Calu3 (cell line): ENCODE data around the gene SYNGR1. TPM values are rescaled to one million over a fixed set of nuclear protein-coding genes. Genes with fewer than 3 reads are reported as not detected.

Experiments
- BruUV-seq: library from RNA; stranded (reverse); fragments of 400-500 nt; replicated peaks from 2 replicates; lab custom pipeline; 2021; lab: Mats Ljungman, UMichigan
- CTCF ChIA-PET: fragments of 300-600 bp; sonication (Branson Sonifier 250); formaldehyde crosslinking; loops from one replicate; lab custom pipeline; 2022; ENCODE audit warnings: antibody characterized with exemption; lab: Charles Lee
- DNase-seq: peaks from one replicate; pipeline ENCODE4 v3.0.0; 2022
- H3K27ac Mint-ChIP-seq: one replicate; pipeline ENCODE4 v1.8.0; 2022; ENCODE audit warnings: mixed read lengths; ENCODE audit not compliant: unreplicated experiment
- H3K27me3 Mint-ChIP-seq: one replicate; pipeline ENCODE4 v1.8.0; 2022; ENCODE audit warnings: mixed read lengths; ENCODE audit not compliant: unreplicated experiment
- H3K36me3 Mint-ChIP-seq: one replicate; pipeline ENCODE4 v1.8.0; 2022; ENCODE audit warnings: mild to moderate bottlenecking, moderate library complexity, mixed read lengths; ENCODE audit not compliant: insufficient read depth, unreplicated experiment
- H3K4me1 Mint-ChIP-seq: one replicate; pipeline ENCODE4 v1.8.0; 2022; ENCODE audit warnings: mild to moderate bottlenecking, low read depth, mixed read lengths; ENCODE audit not compliant: unreplicated experiment
- H3K4me3 Mint-ChIP-seq: one replicate; pipeline ENCODE4 v1.8.0; 2022; ENCODE audit warnings: mild to moderate bottlenecking, low read depth, moderate library complexity, mixed read lengths; ENCODE audit not compliant: unreplicated experiment
- H3K9me3 Mint-ChIP-seq: one replicate; pipeline ENCODE4 v1.8.0; 2022; ENCODE audit warnings: low read depth, mixed read lengths; ENCODE audit not compliant: unreplicated experiment
- CTCF ChIP-seq: fragments of 200-600 bp; IDR thresholded peaks from one replicate; pipeline ENCODE4 v1.8.0; 2022; ENCODE audit warnings: antibody characterized with exemption; ENCODE audit not compliant: unreplicated experiment
- intact Hi-C: fragments of 100-400 bp; cut with micrococcal nuclease; formaldehyde crosslinking; loops from one replicate; pipeline ENCODE4 v1.10.0; 2022; ENCODE audit not compliant: unreplicated experiment
- total RNA-seq: library from RNA; stranded (reverse); gene quantifications from 2 replicates; pipeline ENCODE4 v1.2.3, GENCODE V29; 2022

Gene SYNGR1
- total RNA-seq, 1 experiment from 2014 or later = 12.3 TPM

- Mint-ChIP-seq H3K9me3 (no peaks in the 10 kb centered on the region), H3K4me1 (no peaks in the 10 kb centered on the region), H3K27ac (no peak overlapping the region), H3K36me3 (no peaks in the 10 kb centered on the region), H3K4me3 (no peak overlapping the region), H3K27me3 (peaks cover 6% of the 10 kb centered on the region)
- DNase-seq = no peak
- BruUV-seq = no TSS peak
- TF ChIP-seq CTCF = no peak
- intact Hi-C loops = no loop called here
- CTCF ChIA-PET = no interaction called here
These were observed 39.6 kb downstream of the SYNGR1 start for GRCh38 chr22:39389420-39389819.

- H3K27me3 Mint-ChIP-seq = peaks cover 8% of the 10 kb centered on the region
- H3K27ac Mint-ChIP-seq = no peak overlapping the region
- CTCF ChIA-PET = interaction anchor here (0.5 to 0.7 kb wide), 2 partner anchors 44 to 265 kb away, joined by 3 to 4 read pairs; no protein-coding TSS in a partner anchor
- no peaks in the 10 kb centered on the region for H3K36me3 Mint-ChIP-seq
- no peaks in the 10 kb centered on the region for H3K4me1 Mint-ChIP-seq
- TF ChIP-seq CTCF = no peak
- intact Hi-C loops = no loop called here
- H3K9me3 Mint-ChIP-seq = no peaks in the 10 kb centered on the region
- H3K4me3 Mint-ChIP-seq = no peak overlapping the region
- BruUV-seq = no TSS peak
- DNase-seq = no peak
These were observed 42.7 kb downstream of the SYNGR1 start for GRCh38 chr22:39392341-39392948.

GRCh38 chr22:39395936-39396796 is 46.4 kb downstream of the SYNGR1 start:
- CTCF ChIA-PET = no interaction called here
- H3K27me3 Mint-ChIP-seq = peaks cover 8% of the 10 kb centered on the region
- peaks cover 15% of the 10 kb centered on the region for H3K36me3 Mint-ChIP-seq
- H3K27ac Mint-ChIP-seq = no peak overlapping the region
- BruUV-seq = no TSS peak
- no peak overlapping the region for H3K4me3 Mint-ChIP-seq
- no peaks in the 10 kb centered on the region for H3K4me1 Mint-ChIP-seq
- intact Hi-C loops = no loop called here
- no peaks in the 10 kb centered on the region for H3K9me3 Mint-ChIP-seq
- TF ChIP-seq CTCF = no peak
- no peak for DNase-seq

GRCh38 chr22:39396797-39397195 is 47.0 kb downstream of the SYNGR1 start:
- H3K9me3 Mint-ChIP-seq = no peaks in the 10 kb centered on the region
- peaks cover 15% of the 10 kb centered on the region for H3K36me3 Mint-ChIP-seq
- no peaks in the 10 kb centered on the region for H3K4me1 Mint-ChIP-seq
- CTCF ChIA-PET = no interaction called here
- no peak overlapping the region for H3K4me3 Mint-ChIP-seq
- BruUV-seq = no TSS peak
- DNase-seq = no peak
- peaks cover 8% of the 10 kb centered on the region for H3K27me3 Mint-ChIP-seq
- no peak for TF ChIP-seq CTCF
- intact Hi-C loops = no loop called here
- H3K27ac Mint-ChIP-seq = no peak overlapping the region
